ENCODE results near the gene RSRC2. TPM values are rescaled to one million over a fixed set of nuclear protein-coding genes. Genes with fewer than 3 reads are reported as not detected.
"Not testable (repeated sequence)": the region's sequence is repeated elsewhere in the genome, so short reads cannot be mapped to it uniquely, and the experiment has no call there.

Gene RSRC2
- total RNA-seq, 1 donor from 2014 or later, result 67.9 TPM

DNA sequence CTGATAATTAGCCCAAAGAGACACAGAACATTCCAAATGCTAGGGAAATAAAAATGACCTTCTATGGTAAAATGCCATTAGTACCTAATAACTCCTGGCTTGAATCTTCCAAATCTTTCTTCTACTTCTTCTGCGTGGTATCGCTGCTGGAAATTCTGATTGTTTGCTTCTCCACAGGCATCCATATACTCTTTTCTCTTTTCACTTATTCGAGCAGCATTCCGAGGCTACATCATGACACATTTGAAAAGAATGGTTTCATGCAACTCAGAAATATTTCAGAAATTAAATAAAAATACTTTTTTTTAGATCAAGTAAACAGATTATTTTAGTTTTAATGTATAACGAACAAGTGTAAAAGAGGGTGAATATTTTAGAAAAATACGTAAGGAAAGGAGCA is 44.9 kb downstream of the RSRC2 start:
- Mint-ChIP-seq H3K27ac (ENCODE audit: unreplicated experiment) (peak overlapping the region; percentile 45), H3K4me3 (ENCODE audit: unreplicated experiment) (no peak overlapping the region), H3K36me3 (ENCODE audit: unreplicated experiment) (peaks cover 56% of the 10 kb centered on the region), H3K9me3 (ENCODE audit: unreplicated experiment) (no peaks in the 10 kb centered on the region), H3K4me1 (ENCODE audit: unreplicated experiment) (peaks cover 11% of the 10 kb centered on the region), H3K27me3 (ENCODE audit: unreplicated experiment) (no peaks in the 10 kb centered on the region)
- DNase-seq (ENCODE audit: extremely low spot score, unreplicated experiment), result no peak
- TF ChIP-seq, protein P1, sequence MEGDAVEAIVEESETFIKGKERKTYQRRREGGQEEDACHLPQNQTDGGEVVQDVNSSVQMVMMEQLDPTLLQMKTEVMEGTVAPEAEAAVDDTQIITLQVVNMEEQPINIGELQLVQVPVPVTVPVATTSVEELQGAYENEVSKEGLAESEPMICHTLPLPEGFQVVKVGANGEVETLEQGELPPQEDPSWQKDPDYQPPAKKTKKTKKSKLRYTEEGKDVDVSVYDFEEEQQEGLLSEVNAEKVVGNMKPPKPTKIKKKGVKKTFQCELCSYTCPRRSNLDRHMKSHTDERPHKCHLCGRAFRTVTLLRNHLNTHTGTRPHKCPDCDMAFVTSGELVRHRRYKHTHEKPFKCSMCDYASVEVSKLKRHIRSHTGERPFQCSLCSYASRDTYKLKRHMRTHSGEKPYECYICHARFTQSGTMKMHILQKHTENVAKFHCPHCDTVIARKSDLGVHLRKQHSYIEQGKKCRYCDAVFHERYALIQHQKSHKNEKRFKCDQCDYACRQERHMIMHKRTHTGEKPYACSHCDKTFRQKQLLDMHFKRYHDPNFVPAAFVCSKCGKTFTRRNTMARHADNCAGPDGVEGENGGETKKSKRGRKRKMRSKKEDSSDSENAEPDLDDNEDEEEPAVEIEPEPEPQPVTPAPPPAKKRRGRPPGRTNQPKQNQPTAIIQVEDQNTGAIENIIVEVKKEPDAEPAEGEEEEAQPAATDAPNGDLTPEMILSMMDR (IDR thresholded peaks at IDR 0.05), result no peak

DNA sequence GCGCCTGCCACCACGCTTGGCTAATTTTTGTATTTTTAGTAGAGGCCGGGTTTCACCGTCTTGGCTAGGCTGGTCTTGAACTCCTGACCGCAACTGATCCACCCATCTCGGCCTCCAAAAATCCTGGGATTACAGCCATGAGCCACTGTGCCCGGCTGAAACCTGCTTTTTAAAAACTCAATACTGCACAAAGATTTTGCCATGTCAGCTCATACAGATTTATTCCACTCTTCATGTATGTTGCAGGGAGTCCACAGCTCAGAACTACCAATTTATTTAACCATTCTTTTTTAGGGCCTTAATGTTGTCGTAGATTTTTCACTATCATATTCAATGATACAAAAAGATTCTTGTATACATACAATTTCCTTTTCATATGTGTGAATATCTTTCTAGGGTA is 46.0 kb downstream of the RSRC2 start:
- H3K27me3 Mint-ChIP-seq (ENCODE audit: unreplicated experiment), result no peaks in the 10 kb centered on the region
- peaks cover 59% of the 10 kb centered on the region for H3K36me3 Mint-ChIP-seq (ENCODE audit: unreplicated experiment)
- no peak overlapping the region for H3K4me3 Mint-ChIP-seq (ENCODE audit: unreplicated experiment)
- H3K27ac Mint-ChIP-seq (ENCODE audit: unreplicated experiment), result no peak overlapping the region
- H3K9me3 Mint-ChIP-seq (ENCODE audit: unreplicated experiment), result no peaks in the 10 kb centered on the region
- TF ChIP-seq, protein P1 (IDR thresholded peaks at IDR 0.05), result no peak
- peaks cover 11% of the 10 kb centered on the region for H3K4me1 Mint-ChIP-seq (ENCODE audit: unreplicated experiment)
- peak; percentile 51 for DNase-seq (ENCODE audit: extremely low spot score, unreplicated experiment)

DNA sequence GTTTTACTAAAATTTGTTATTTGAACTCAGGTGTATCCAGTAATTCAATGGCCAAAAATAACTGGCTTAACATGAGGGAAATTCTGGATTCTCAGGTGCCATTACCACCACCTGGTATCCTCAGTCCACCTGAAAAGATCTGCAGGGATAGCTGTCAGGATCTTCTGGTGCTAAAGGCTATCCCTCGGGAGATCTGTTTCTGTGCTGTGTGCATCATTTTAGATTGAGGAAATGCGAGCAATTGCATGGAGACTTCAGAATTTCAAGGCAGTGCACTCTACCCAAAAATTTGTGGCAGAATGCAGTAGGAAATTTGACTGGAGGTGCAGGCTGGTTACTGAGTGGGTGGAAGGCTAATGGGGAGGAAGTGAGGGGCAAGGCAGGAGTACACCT is 52.4 kb downstream of the RSRC2 start:
- Mint-ChIP-seq H3K27ac (ENCODE audit: unreplicated experiment) (no peak overlapping the region), H3K4me1 (ENCODE audit: unreplicated experiment) (peaks cover 9% of the 10 kb centered on the region), H3K9me3 (ENCODE audit: unreplicated experiment) (no peaks in the 10 kb centered on the region), H3K4me3 (ENCODE audit: unreplicated experiment) (no peak overlapping the region), H3K27me3 (ENCODE audit: unreplicated experiment) (no peaks in the 10 kb centered on the region), H3K36me3 (ENCODE audit: unreplicated experiment) (peaks cover 48% of the 10 kb centered on the region)
- DNase-seq (ENCODE audit: extremely low spot score, unreplicated experiment), result no peak
- TF ChIP-seq, protein P1 (IDR thresholded peaks at IDR 0.05), result no peak

DNA sequence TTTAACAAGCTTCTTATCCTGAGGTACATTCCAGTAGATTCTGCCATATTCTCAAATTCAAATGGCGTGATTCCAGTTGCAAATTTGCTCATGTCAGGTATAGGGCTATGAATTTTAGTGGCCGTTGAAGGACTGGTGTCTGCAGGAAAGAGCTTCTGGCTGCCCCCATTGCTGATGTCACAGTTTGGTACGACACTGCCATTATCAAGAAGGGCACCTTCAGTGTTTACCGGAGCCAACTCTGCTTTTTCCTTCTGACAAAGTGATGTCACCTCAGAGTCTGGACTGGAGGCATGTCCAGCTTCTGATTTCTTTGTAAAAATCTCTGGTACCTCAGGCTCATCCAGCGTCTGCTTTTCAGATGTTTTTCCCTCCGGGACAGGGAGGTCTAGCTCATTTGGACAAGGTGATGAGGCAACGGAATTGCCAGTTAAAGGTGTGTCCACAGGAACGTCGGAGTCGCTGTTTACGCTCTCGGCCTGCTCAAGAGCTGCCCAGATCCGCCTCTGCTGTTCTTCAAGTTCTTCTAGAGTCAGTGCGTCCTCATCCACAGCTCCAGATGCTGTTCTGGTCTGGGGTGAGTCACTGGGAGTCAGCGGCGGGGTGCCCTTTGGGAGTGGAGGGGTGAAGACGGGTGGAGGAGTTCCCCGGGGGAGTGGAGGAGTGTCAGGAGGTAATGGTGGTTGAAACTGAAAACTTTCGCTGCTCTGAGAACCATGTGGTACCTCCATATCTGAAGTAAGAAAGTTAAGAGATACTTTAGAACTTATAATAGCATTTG is 53.0 kb downstream of the RSRC2 start:
- Mint-ChIP-seq H3K4me1 (ENCODE audit: unreplicated experiment) (peaks cover 9% of the 10 kb centered on the region), H3K27ac (ENCODE audit: unreplicated experiment) (peak overlapping the region; percentile 31), H3K36me3 (ENCODE audit: unreplicated experiment) (peaks cover 42% of the 10 kb centered on the region), H3K27me3 (ENCODE audit: unreplicated experiment) (no peaks in the 10 kb centered on the region), H3K9me3 (ENCODE audit: unreplicated experiment) (no peaks in the 10 kb centered on the region), H3K4me3 (ENCODE audit: unreplicated experiment) (no peak overlapping the region)
- TF ChIP-seq, protein P1 (IDR thresholded peaks at IDR 0.05), result no peak
- DNase-seq (ENCODE audit: extremely low spot score, unreplicated experiment), result no peak

DNA sequence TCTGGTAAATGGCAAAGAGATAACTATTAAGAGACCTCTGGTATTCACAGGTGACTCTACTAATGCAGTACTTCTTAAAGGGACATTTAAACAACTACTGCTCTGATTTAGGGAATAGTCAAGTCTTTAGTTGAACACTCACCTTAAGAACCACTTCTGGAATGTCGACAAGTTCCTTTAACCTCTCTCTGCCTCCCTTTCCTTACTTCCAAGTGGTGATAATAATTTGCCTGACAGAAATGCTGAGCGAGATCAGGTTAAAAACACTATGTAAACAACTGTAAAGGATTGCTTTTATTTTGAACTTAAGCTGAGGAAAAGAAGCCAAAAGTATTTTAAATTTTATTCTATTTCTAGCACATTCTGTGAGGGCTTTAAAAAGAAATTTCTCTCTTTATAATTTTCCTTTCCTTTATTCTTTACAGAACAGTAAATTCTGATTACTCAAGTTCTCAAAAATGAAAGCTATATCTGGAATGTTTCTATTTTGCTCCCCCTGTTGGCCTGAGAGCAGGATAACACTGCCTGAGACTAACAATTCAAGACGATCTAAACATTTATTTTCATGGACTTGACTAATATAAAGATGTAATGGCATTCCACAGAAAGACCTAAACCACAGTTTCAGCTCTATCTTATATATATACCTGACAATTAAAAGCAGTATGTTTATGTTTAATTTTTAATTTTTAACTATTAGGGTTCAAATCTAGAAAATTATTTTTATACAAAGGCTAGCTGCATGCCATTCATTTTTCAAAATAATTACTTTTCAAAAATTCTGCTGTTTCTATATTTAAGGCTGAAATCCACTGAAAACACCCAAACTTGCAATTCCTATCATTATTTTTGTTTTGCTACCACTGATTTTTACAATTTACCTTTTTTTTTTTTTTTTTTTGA is 55.2 kb downstream of the RSRC2 start:
- TF ChIP-seq, protein P1 (IDR thresholded peaks at IDR 0.05), result peak; percentile 82
- DNase-seq (ENCODE audit: extremely low spot score, unreplicated experiment), result no peak
- H3K4me3 Mint-ChIP-seq (ENCODE audit: unreplicated experiment), result no peak overlapping the region
- peaks cover 9% of the 10 kb centered on the region for H3K4me1 Mint-ChIP-seq (ENCODE audit: unreplicated experiment)
- no peaks in the 10 kb centered on the region for H3K27me3 Mint-ChIP-seq (ENCODE audit: unreplicated experiment)
- H3K36me3 Mint-ChIP-seq (ENCODE audit: unreplicated experiment), result peaks cover 29% of the 10 kb centered on the region
- H3K27ac Mint-ChIP-seq (ENCODE audit: unreplicated experiment), result peak overlapping the region; percentile 76
- H3K9me3 Mint-ChIP-seq (ENCODE audit: unreplicated experiment), result no peaks in the 10 kb centered on the region

DNA sequence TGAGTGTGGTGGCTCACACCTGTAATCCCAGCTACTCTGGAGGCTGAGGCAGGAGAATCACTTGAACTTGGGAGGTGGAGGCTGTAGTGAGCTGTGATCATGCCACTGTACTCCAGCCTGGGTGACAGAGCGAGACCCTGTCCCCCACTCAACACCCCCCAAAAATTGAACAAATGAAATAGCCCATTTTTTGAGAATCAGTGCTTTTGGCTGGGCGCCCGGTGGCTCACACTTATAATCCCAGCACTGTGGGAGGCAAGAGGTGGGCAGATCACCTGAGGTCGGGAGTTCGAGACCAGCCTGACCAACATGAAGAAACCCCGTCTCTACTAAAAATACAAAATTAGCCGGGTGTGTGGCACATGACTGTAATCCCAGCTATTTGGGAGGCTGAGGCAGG is 56.2 kb downstream of the RSRC2 start:
- DNase-seq (ENCODE audit: extremely low spot score, unreplicated experiment); H3K27ac Mint-ChIP-seq (ENCODE audit: unreplicated experiment); H3K4me1 Mint-ChIP-seq (ENCODE audit: unreplicated experiment); H3K9me3 Mint-ChIP-seq (ENCODE audit: unreplicated experiment); H3K27me3 Mint-ChIP-seq (ENCODE audit: unreplicated experiment); H3K4me3 Mint-ChIP-seq (ENCODE audit: unreplicated experiment): not testable (repeated sequence)
- peaks cover 20% of the 10 kb centered on the region for H3K36me3 Mint-ChIP-seq (ENCODE audit: unreplicated experiment)

DNA sequence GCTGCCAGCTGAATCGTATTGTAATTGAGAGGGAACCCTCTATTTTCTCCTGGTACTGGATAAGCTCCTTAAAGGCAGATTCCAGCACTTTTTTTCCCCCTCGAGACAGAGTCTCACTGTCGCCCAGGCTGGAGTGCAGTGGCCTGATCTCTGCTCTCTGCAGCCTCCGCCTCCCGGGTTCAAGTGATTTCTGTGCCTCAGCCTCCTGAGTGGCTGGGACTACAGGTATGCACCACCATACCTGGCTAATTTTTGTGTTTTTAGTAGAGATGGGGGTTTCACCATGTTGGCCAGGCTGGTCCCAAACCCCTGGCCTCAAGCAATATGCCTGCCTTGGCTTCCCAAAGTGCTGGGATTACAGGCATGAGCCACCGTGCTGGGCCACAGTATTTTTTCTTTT is 56.9 kb downstream of the RSRC2 start:
- not testable (repeated sequence) for DNase-seq (ENCODE audit: extremely low spot score, unreplicated experiment); H3K4me3 Mint-ChIP-seq (ENCODE audit: unreplicated experiment); H3K9me3 Mint-ChIP-seq (ENCODE audit: unreplicated experiment); H3K27ac Mint-ChIP-seq (ENCODE audit: unreplicated experiment); H3K27me3 Mint-ChIP-seq (ENCODE audit: unreplicated experiment); H3K4me1 Mint-ChIP-seq (ENCODE audit: unreplicated experiment)
- H3K36me3 Mint-ChIP-seq (ENCODE audit: unreplicated experiment), result peaks cover 16% of the 10 kb centered on the region

All from osteocyte (in vitro differentiated cells).